K562 (cell line): ENCODE data around the gene KIRREL1. TPM values are rescaled to one million over a fixed set of nuclear protein-coding genes. Genes with fewer than 3 reads are reported as not detected.

Source experiments
- ATAC-seq: fragments of 200-7000 bp; cut with Tn5 transposase; 3 replicates; pipeline ENCODE4 v1.9.1; 2020; ENCODE audit warnings: moderate library complexity
- BruUV-seq: library from RNA; stranded (reverse); fragments of 400-500 nt; replicated peaks from 2 replicates; lab custom pipeline; 2021; lab: Mats Ljungman, UMichigan
- CTCF ChIA-PET: fragments of 300-600 bp; formaldehyde crosslinking; extraction: SDS; loops from one replicate; lab custom pipeline; 2021; ENCODE audit warnings: low intra/inter-chr PET ratio; lab: Yijun Ruan, JAX
- POLR2A ChIA-PET: fragments of 300-600, 350-650 bp; sonication (Branson Sonifier 250); formaldehyde crosslinking; extraction: SDS; loops from one replicate; lab custom pipeline; 2021; ENCODE audit warnings: antibody characterized with exemption, inconsistent platforms; lab: Yijun Ruan, JAX
- DNase-seq, 4 experiments: peaks; one replicate each; pipeline versions ENCODE4 v3.0.0 to v3.0.0-alpha.2; 2011 to 2018; ENCODE audit warnings: low spot score in 3 of 4, mixed read lengths in 3 of 4; ENCODE audit errors: extremely low read depth in 1 of 4
- FAIRE-seq: peaks from 2 replicates; lab custom pipeline; 2011; peaks lifted over from hg19 to GRCh38; lab: Jason Lieb, UNC
- H2AFZ ChIP-seq: 2 replicates; pipeline ENCODE4 v1.6.0; 2011; ENCODE audit warnings: low read depth, low read length, control low read depth, inconsistent platforms
- H3K27ac ChIP-seq: fragments of 200-600 bp; 3 replicates; pipeline ENCODE4 v1.8.0; 2011; ENCODE audit warnings: low read depth, mild to moderate bottlenecking, control low read depth, inconsistent platforms, low read length, moderate library complexity, mixed read lengths; ENCODE audit errors: extremely low read depth
- H3K27me3 ChIP-seq, 2 experiments: fragments of 300-600 bp in 1 of 2; 2 replicates in 1 of 2; 3 replicates in 1 of 2; pipeline versions ENCODE4 v1.6.0 to v1.8.0; 2011; ENCODE audit warnings: inconsistent platforms in 2 of 2, low read length in 2 of 2, mild to moderate bottlenecking in 1 of 2, mixed read lengths in 1 of 2, moderate library complexity in 1 of 2; ENCODE audit not compliant: control insufficient read depth in 2 of 2, insufficient read depth in 2 of 2
- H3K36me3 ChIP-seq: fragments of 300-600 bp; 3 replicates; pipeline ENCODE4 v1.8.0; 2011; ENCODE audit warnings: mild to moderate bottlenecking, low read length, inconsistent platforms; ENCODE audit not compliant: control insufficient read depth, insufficient read depth
- H3K4me1 ChIP-seq, 2 experiments: fragments of 200-600 bp in 1 of 2; replicated peaks in 1 of 2; 2 replicates in 1 of 2; 3 replicates in 1 of 2; pipeline versions ENCODE4 v1.5.1 to v1.8.0; 2011; ENCODE audit warnings: inconsistent platforms in 2 of 2, low read length in 2 of 2, mild to moderate bottlenecking in 1 of 2, mixed read lengths in 1 of 2, moderate library complexity in 1 of 2; ENCODE audit not compliant: control insufficient read depth in 2 of 2, insufficient read depth in 2 of 2
- H3K4me2 ChIP-seq: 2 replicates; pipeline ENCODE4 v1.6.1; 2011; ENCODE audit warnings: low read length, control low read depth, inconsistent platforms, mixed read lengths; ENCODE audit not compliant: insufficient read depth
- H3K4me3 ChIP-seq: fragments of 200-600 bp; sonication (generic), shearing (Covaris generic); 2 replicates; pipeline ENCODE4 v1.5.1; 2016; ENCODE audit warnings: control low read depth, inconsistent platforms
- H3K79me2 ChIP-seq: fragments of 200-600 bp; 3 replicates; pipeline ENCODE4 v1.8.0; 2011; ENCODE audit warnings: low read length, inconsistent platforms; ENCODE audit not compliant: control insufficient read depth, insufficient read depth
- H3K9ac ChIP-seq, 2 experiments: 2 replicates each; pipeline versions ENCODE4 v1.6.0 to v1.6.1; 2011; ENCODE audit warnings: low read depth in 2 of 2, low read length in 2 of 2, control low read depth in 1 of 2, inconsistent platforms in 1 of 2, mild to moderate bottlenecking in 1 of 2, mixed read lengths in 1 of 2; ENCODE audit not compliant: insufficient read depth in 1 of 2
- H3K9me1 ChIP-seq: one replicate; pipeline ENCODE4 v1.6.0; 2011; ENCODE audit warnings: inconsistent platforms, mild to moderate bottlenecking, low read length, moderate library complexity; ENCODE audit not compliant: control insufficient read depth, insufficient read depth
- H3K9me3 ChIP-seq: replicated peaks from 2 replicates; pipeline ENCODE4 v1.5.1; 2011; ENCODE audit warnings: low read depth, low read length, inconsistent platforms; ENCODE audit not compliant: control insufficient read depth, insufficient read depth
- H4K20me1 ChIP-seq: replicated peaks from 2 replicates; pipeline ENCODE4 v1.6.1; 2011; ENCODE audit warnings: low read length, inconsistent platforms, mixed read lengths; ENCODE audit not compliant: control insufficient read depth, insufficient read depth
- E2F3 ChIP-seq: fragments of 250-450 bp; sonication (Bioruptor Pico); IDR thresholded peaks from 2 replicates; pipeline ENCODE4 v1.4.0; 2020; ENCODE audit warnings: mild to moderate bottlenecking
- FOXK2 ChIP-seq, 2 experiments: fragments of 450-650 bp; IDR thresholded peaks in 1 of 2; conservative IDR thresholded peaks in 1 of 2; 2 replicates each; pipeline ENCODE4 v1.6.1; 2016; ENCODE audit warnings: low read depth in 2 of 2, mild to moderate bottlenecking in 1 of 2
- MYC ChIP-seq, 2 experiments: fragments of 250-450 bp in 1 of 2; sonication (Bioruptor Pico) in 1 of 2; IDR thresholded peaks; 2 replicates each; pipeline versions ENCODE4 v1.5.1 to v1.6.1; 2012 to 2021; ENCODE audit warnings: low read depth in 2 of 2, borderline replicate concordance in 1 of 2, improper control_type of control experiment in 1 of 2, low read length in 1 of 2, mild to moderate bottlenecking in 1 of 2, moderate library complexity in 1 of 2
- POLR2A ChIP-seq: fragments of 450-650 bp; conservative IDR thresholded peaks from 2 replicates; pipeline ENCODE4 v1.6.1; 2016
- RAD21 ChIP-seq, 2 experiments: fragments of 250-450 bp in 1 of 2; fragments of 450-650 bp in 1 of 2; sonication (Bioruptor Pico) in 1 of 2; formaldehyde crosslinking in 1 of 2; IDR thresholded peaks in 1 of 2; conservative IDR thresholded peaks in 1 of 2; 2 replicates each; pipeline versions ENCODE4 v1.4.0 to v1.8.0; 2020 to 2022; ENCODE audit warnings: mild to moderate bottlenecking in 2 of 2, moderate library complexity in 1 of 2
- SMAD3 ChIP-seq: fragments of 450-650 bp; formaldehyde crosslinking; conservative IDR thresholded peaks from 2 replicates; pipeline ENCODE4 v1.4.0; 2020; ENCODE audit warnings: mild to moderate bottlenecking
- SNIP1 ChIP-seq: fragments of 450-650 bp; IDR thresholded peaks from 2 replicates; pipeline ENCODE4 v1.7.1; 2017; ENCODE audit warnings: low read depth, mild to moderate bottlenecking
- ZNF224 ChIP-seq: sonication (generic); formaldehyde crosslinking; IDR thresholded peaks from 2 replicates; pipeline ENCODE4 v1.8.0; 2022; ENCODE audit warnings: mild to moderate bottlenecking, missing genetic modification reagents
- ZNF347 ChIP-seq: fragments of 450-650 bp; formaldehyde crosslinking; IDR thresholded peaks from 2 replicates; pipeline ENCODE4 v1.4.0; 2020; ENCODE audit warnings: low read depth, mild to moderate bottlenecking, moderate library complexity
- ZNF699 ChIP-seq: fragments of 250-450 bp; sonication (Bioruptor Pico); IDR thresholded peaks from 2 replicates; pipeline ENCODE4 v1.8.0; 2021; ENCODE audit warnings: mild to moderate bottlenecking, moderate library complexity; ENCODE audit not compliant: insufficient replicate concordance
- WGBS: fragments of 100-300 bp; shearing (Covaris generic); methylation state at CpG from one replicate; pipeline ENCODE4 v1.1.6; 2016; ENCODE audit warnings: low coverage, mixed read lengths; ENCODE audit not compliant: insufficient coverage; ENCODE audit errors: missing lambda C conversion rate; 5-methylcytosine and 5-hydroxymethylcytosine counted together
- in situ Hi-C: fragments of 300-500 bp; cut with MboI; formaldehyde crosslinking; loops from 4 replicates; pipeline ENCODE4 v1.15.0; 2018; ENCODE audit warnings: inconsistent platforms, mixed read lengths
- intact Hi-C: fragments of 100-400 bp; cut with micrococcal nuclease; formaldehyde crosslinking; loops from 2 replicates; pipeline ENCODE4 v1.14.2; 2022
- polyA plus RNA-seq, 8 experiments: library from polyadenylated mRNA; depleted of rRNA in 4 of 8; stranded (reverse) in 5 of 8; unstranded in 3 of 8; fragments of >200 nt; fragmentation: Nextera tagmentation in 2 of 8; fragmentation: Illumina TruSeq in 1 of 8; extraction: Ambion mirVana in 2 of 8; extraction: Trizol in 1 of 8; gene quantifications; 2 replicates each; pipeline versions ENCODE4 v1.2.1 to v1.2.3, GENCODE V29; 2011 to 2014; ENCODE audit warnings: inconsistent platforms in 1 of 8, missing spikeins in 1 of 8
- total RNA-seq, 7 experiments: library from RNA; depleted of rRNA in 6 of 7; stranded (reverse); fragments of >200 nt in 6 of 7; fragmentation: Illumina TruSeq in 2 of 7; extraction: Trizol in 2 of 7; gene quantifications; 2 replicates each; pipeline versions ENCODE4 v1.2.1 to v1.2.3, GENCODE V29; 2011 to 2021; ENCODE audit warnings: low replicate concordance in 1 of 7
- TF ChIP-seq, protein P1 (sequence below): IDR thresholded peaks from 2 replicates; pipeline ENCODE4 v1.6.1; 2011; ENCODE audit warnings: borderline replicate concordance, low read depth, mild to moderate bottlenecking, moderate library complexity, low read length; ENCODE audit not compliant: insufficient read depth, poor library complexity, severe bottlenecking
- TF ChIP-seq, protein P2 (sequence below): sonication (generic); formaldehyde crosslinking; IDR thresholded peaks from 2 replicates; pipeline ENCODE4 v1.8.0; 2022; ENCODE audit warnings: mild to moderate bottlenecking, missing genetic modification reagents, borderline replicate concordance

KIRREL1 gene
- total and polyA plus RNA-seq, 9 of the 15 experiments (the other 6 are each of a cell fraction or from before 2014, with no cell fraction given), result under 0.01 to 0.22 (median 0.03) TPM; not detected in 3

DNA sequence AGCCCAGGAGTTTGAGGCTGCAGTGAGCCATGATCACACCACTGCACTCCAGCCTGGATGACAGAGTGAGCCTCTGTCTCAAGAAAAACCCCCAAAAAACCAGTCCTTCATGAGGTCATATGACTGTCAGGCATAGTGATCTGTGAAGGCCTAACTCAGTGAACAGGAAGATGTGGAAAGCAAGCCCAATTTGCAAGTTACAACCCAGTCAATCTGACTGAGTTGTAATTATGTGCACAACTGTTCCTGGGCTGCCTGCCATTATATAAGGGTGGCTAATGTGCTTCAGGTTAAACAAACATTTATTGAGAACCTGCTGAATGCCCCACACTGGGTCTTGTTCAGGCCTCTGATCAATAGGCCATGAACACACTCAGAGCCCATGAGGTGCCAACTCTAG lies 38.2 kb upstream of the KIRREL1 start:
- Histone ChIP-seq H3K9me1 (no peaks in the 10 kb centered on the region), H3K4me1 (no peaks in the 10 kb centered on the region), H4K20me1 (no peaks in the 10 kb centered on the region), H3K27me3 (peaks cover 0 to 9% of the 10 kb centered on the region in 2 experiments; a peak in 2 of 5 replicates), H3K79me2 (no peaks in the 10 kb centered on the region), H3K9me3 (no peaks in the 10 kb centered on the region), H3K4me2 (no peak overlapping the region), H3K9ac (no peak overlapping the region), H3K36me3 (no peaks in the 10 kb centered on the region), H3K4me3 (no peak overlapping the region), H3K27ac (no peak overlapping the region), H2AFZ (no peak overlapping the region)
- ChIA-PET POLR2A (no interaction called here), CTCF (no interaction called here)
- ATAC-seq, result no peak
- no TSS peak for BruUV-seq
- TF ChIP-seq MYC (IDR thresholded peaks at IDR 0.05; ENCODE audit: low read depth, low read length) (no peak), MYC (CRISPR knock-in tag; IDR thresholded peaks at IDR 0.05; ENCODE audit: borderline replicate concordance, low read depth) (no peak), POLR2A (no peak)
- in situ Hi-C loops (no loop called here), intact Hi-C loops (no loop called here)
- no peak for FAIRE-seq
- DNase-seq, result no peak

DNA sequence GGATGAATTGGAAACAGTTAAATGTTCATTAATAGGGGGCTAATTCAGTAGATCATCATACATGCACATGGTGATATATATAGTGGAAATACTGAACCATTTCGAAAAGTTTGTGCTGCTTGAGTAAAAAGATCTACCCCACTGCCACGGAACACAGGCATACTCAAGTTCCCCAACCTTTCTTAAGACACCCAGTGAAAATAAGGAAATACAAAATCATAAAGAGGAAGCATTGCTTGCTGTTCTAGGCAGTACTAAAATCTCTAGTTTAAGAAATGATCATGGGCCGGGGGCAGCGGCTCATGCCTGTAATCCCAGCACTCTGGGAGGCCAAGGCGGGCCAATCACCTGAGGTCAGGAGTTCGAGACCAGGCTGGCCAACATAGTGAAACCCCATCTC lies 37.6 kb upstream of the KIRREL1 start:
- DNase-seq (no peak), ATAC-seq (no peak), FAIRE-seq (no peak)
- Histone ChIP-seq H3K9me1 (no peaks in the 10 kb centered on the region), H4K20me1 (no peaks in the 10 kb centered on the region), H3K36me3 (no peaks in the 10 kb centered on the region), H3K4me2 (no peak overlapping the region), H3K27me3 (peaks cover 0 to 9% of the 10 kb centered on the region in 2 experiments; a peak in 2 of 5 replicates), H3K79me2 (no peaks in the 10 kb centered on the region), H3K4me3 (no peak overlapping the region), H3K9me3 (no peaks in the 10 kb centered on the region), H3K9ac (no peak overlapping the region), H3K4me1 (no peaks in the 10 kb centered on the region), H2AFZ (no peak overlapping the region), H3K27ac (no peak overlapping the region)
- WGBS, result 2% methylated on average over 6 of the region's 6 CpGs
- in situ Hi-C loops, result no loop called here
- intact Hi-C loops, result no loop called here
- TF ChIP-seq ZNF224 (no peak), FOXK2 (conservative IDR thresholded peaks at IDR 0.05 in 1 of 2, IDR thresholded peaks at IDR 0.05 in 1 of 2; ENCODE audit: low read depth in 2 of 2) (no peak), ZNF347 (CRISPR knock-in tag) (no peak), SMAD3 (CRISPR knock-in tag) (no peak), SNIP1 (no peak), RAD21 (CRISPR knock-in tag; conservative IDR thresholded peaks at IDR 0.05 in 1 of 2, IDR thresholded peaks at IDR 0.05 in 1 of 2) (no peak), ZNF699 (CRISPR knock-in tag) (no peak), E2F3 (CRISPR knock-in tag) (no peak)
- TF ChIP-seq, protein P1, sequence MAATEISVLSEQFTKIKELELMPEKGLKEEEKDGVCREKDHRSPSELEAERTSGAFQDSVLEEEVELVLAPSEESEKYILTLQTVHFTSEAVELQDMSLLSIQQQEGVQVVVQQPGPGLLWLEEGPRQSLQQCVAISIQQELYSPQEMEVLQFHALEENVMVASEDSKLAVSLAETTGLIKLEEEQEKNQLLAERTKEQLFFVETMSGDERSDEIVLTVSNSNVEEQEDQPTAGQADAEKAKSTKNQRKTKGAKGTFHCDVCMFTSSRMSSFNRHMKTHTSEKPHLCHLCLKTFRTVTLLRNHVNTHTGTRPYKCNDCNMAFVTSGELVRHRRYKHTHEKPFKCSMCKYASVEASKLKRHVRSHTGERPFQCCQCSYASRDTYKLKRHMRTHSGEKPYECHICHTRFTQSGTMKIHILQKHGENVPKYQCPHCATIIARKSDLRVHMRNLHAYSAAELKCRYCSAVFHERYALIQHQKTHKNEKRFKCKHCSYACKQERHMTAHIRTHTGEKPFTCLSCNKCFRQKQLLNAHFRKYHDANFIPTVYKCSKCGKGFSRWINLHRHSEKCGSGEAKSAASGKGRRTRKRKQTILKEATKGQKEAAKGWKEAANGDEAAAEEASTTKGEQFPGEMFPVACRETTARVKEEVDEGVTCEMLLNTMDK, result no peak
- TF ChIP-seq, protein P2, sequence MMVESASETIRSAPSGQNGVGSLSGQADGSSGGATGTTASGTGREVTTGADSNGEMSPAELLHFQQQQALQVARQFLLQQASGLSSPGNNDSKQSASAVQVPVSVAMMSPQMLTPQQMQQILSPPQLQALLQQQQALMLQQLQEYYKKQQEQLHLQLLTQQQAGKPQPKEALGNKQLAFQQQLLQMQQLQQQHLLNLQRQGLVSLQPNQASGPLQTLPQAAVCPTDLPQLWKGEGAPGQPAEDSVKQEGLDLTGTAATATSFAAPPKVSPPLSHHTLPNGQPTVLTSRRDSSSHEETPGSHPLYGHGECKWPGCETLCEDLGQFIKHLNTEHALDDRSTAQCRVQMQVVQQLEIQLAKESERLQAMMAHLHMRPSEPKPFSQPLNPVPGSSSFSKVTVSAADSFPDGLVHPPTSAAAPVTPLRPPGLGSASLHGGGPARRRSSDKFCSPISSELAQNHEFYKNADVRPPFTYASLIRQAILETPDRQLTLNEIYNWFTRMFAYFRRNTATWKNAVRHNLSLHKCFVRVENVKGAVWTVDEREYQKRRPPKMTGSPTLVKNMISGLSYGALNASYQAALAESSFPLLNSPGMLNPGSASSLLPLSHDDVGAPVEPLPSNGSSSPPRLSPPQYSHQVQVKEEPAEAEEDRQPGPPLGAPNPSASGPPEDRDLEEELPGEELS (CRISPR knock-in tag), result no peak
- POLR2A ChIA-PET, result no interaction called here
- CTCF ChIA-PET, result no interaction called here
- no TSS peak for BruUV-seq
